ENCODE results near the gene C17orf100. TPM values are rescaled to one million over a fixed set of nuclear protein-coding genes. Genes with fewer than 3 reads are reported as not detected.
"Not testable (repeated sequence)": the region's sequence is repeated elsewhere in the genome, so short reads cannot be mapped to it uniquely, and the experiment has no call there.

C17orf100 gene
- total RNA-seq, 1 donor from 2014 or later = 2.7 TPM

DNA sequence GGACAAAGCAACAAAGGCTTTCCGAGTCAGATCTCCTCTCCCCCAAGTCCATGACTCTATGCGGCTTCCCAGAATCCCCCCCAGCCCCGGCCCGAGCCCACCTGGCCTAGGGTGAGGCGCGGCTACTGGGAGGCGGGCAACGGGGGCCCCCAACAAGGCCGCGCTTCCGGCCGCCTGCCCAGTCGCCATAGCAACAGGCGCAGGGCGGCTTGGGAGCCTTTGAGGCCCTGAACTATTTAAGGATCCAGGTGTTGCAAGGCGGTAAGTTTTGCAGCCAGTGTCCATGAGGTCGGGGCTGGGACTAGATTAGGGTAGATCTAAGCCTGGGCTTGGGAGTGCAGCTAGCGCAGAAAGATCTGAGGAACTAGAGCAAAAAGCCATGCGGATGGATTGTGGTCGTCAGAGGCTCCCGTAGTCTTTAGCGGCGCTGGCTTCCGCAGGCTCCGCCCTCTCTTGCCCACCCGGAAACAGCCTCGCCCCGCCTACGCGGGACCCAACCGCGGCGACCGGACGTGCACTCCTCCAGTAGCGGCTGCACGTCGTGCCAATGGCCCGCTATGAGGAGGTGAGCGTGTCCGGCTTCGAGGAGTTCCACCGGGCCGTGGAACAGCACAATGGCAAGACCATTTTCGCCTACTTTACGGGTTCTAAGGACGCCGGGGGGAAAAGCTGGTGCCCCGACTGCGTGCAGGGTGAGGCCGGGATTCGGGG lies 10.9 kb upstream of the C17orf100 start, which contains the start of the genes KIAA0753 and TXNDC17:
Gene KIAA0753, minus strand, starts transcription at position 176 of the 711 bp plus-strand sequence. CDS start 5,608 bp downstream, outside the sequence.
Gene TXNDC17, plus strand, starts transcription at position 525 of the 711 bp plus-strand sequence. Its CDS starts 23 bp downstream, at position 548.
- DNase-seq (ENCODE audit: extremely low read depth, low read depth, low spot score) = peak; percentile 68

DNA sequence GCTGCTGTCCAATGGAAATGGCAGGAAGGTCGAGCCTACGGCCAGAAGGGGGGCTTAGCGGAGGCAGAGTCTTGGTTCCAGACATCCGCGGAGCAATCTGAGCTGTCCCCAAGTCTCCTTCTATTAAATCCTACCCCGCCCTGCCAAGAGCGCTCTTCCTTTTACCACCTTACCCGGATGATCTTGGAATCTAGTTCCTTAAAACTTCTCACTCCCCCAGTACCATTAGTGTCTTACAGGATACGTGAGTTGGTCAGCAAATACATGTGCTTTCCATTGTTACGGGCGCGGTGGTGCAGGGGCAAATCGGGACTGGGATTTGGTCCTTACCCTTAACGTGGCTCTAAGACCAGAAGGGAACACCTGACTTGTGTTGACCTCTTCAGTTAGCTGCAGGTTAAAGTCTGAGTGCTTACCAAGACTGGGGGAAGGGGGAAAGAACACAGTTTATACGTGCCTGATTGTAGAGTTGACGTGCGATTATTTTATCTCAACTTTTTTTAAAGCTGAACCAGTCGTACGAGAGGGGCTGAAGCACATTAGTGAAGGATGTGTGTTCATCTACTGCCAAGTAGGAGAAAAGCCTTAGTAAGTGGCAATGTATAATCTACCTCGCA lies 10.2 kb upstream of the C17orf100 start:
- DNase-seq (ENCODE audit: extremely low read depth, low read depth, low spot score) = no peak

DNA sequence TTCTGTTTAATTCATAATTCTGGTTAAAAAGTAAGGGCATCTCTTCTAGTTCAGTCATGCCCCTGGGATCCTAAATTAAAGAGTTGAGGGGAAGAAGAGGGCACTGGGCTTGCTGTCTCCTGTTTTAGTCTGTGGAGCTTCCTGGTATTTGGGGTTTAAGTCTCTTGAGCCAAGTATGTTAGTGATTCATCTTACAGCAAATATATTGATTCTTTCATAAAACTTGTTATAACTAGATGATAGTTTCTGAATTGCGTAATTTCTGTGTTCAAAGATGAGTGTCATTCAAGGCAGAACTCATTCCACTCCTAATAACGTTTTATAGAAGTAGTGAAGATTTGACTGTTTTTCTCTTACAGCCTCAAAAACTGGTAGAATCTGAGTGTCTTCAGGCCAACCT lies 9.0 kb upstream of the C17orf100 start:
- no peak for DNase-seq (ENCODE audit: extremely low read depth, low read depth, low spot score)

DNA sequence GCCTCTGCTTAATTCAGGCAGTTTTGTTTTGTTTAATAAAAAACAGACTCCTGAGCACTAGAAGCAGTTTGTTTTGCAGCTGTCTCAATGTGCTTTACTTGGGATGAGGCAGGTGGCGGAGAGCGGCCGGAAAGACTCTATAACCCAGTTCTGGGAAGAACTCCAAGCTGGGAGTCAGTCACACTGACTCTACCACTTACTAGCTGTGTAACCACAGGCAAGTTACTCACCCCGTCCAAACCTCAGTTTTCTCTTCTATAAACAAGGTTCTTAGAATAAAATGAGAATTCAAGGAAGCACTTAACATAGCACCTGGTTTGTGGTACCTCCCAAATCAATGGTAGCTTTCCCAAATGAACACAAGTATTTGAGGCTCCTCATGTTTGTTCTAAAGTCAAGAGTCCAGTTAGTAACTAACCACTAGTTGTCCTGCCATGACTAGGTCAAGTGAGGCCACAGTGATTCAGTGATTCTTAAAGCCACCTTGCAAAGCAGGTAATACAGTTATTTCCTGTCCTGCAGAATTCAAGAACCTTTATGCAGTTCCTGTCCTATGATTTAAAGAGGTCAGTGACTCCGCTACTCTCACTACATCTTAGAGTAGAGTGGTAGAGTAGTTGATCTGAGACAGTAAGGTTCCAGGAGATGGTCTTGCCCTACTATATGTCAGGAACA lies 8.0 kb upstream of the C17orf100 start:
- no peak for DNase-seq (ENCODE audit: extremely low read depth, low read depth, low spot score)

DNA sequence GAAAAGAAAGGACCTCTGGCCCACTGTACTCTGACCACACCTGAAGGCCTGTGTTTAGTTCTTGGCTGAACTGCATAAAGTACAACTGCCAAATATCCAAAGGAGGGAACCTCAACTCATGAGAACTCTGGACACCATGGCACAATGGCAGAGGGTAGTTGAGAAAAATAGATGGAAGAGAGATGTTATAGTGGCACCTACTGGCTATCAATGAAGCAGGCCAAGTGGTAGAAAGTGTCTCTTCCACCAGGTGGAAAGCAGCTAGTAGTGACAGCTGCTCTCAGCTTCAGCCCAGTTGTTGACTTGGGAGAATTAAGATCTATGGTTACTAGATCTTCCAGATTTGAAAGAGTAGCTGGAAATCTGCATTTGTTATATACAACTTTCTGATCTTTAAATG lies 3.4 kb upstream of the C17orf100 start:
- no peak for DNase-seq (ENCODE audit: extremely low read depth, low read depth, low spot score)

DNA sequence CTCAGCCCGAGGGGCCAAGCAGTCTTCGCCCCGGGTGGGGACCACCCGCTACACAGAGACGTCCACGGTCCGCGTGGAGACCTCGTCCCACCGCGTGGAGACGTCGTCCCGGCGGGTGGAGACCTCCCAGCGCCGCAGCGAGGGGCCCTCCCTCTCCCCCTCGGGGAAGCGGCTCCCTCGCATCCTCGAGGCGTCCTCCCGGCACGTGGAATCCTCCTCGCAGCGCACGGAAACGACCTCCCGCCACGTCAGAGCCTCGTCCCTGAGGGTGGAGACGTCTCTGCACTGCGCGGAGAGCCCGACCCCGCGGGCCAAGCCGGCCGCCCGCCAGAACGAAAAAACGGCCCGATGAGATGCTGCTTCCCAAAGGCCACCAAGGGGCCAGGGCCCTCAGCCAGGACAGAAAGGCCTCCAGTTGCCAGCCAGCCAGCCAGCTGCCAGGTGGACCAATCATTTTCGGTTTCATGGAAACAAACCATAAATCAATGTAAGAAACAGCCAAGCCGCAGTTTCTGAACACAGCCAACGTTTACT lies 424 bp downstream of the C17orf100 start:
- no peak for DNase-seq (ENCODE audit: extremely low read depth, low read depth, low spot score)

DNA sequence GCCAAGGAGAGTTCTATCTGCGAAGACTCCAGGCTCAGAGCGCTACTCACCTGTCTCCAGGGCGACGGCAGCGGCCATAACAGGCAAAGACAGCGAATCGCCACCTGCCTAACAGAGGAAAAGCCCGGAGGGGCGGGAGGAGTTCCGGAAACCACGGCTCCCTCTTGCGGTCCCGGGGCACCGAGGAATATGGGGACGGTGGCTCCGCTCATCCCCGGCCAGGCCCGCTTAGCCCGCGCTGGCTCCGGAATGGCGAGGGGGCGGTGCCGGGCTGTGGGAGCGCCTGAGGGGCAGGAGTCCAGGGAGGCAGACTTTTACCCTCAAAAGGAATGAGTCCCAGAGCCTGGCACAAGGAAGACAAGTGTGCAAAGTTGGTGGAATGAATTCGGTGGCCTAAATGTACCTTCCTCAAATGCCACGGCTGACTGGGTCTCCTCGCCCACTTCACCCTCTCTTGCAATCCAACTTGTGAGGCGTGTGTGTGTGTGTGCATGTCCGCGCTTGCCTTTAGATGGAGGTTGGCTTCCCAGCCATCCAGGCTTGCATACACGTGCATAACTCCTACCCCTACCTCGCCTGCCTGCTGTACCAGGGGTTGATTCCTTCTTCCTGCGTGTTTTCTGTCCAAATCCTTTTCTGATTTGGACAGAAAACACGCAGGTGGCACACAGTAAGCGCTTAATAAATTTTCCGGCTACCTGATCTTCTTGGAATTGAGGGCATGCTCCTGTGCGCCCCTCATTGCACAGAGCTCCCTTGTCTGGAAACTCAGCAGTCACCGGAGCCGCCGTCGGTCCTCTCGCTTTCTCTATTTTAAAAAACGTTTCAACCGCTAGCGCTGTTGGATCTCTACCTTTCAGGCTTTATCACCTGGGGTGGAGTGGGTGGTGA lies 3.5 kb downstream of the C17orf100 start:
- DNase-seq (ENCODE audit: extremely low read depth, low read depth, low spot score) = no peak

DNA sequence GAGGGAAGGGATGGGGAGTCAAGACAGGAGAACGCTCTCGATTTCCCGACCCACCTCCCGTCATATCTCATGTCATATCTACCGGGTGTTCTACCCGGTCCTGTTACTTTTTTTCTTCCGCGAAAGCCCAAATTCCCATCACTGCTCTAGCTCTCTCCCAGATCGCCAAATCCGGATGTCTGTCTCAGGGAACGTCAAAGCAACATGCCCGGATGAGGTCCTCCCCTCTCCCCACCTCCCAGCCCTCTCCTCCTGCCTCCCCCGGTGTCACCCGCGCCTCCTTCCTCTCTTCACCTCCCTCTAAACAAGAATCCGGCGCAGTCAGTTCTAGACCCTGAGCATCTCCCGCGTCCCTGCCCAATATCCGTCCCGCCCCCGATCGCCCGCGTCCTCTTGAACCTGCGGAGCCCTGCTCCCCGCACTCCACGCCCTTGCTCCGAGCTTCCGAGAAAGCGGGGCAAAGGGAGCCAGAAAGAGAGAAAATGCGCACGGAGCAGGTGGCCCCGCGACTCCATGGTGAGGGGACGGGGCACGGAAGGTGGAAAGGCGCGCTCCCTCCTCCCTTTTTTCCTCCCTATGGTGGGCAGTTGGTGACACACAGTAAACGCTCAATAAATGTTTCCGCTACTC lies 4.3 kb downstream of the C17orf100 start:
- not testable (repeated sequence) for DNase-seq (ENCODE audit: extremely low read depth, low read depth, low spot score)

DNA sequence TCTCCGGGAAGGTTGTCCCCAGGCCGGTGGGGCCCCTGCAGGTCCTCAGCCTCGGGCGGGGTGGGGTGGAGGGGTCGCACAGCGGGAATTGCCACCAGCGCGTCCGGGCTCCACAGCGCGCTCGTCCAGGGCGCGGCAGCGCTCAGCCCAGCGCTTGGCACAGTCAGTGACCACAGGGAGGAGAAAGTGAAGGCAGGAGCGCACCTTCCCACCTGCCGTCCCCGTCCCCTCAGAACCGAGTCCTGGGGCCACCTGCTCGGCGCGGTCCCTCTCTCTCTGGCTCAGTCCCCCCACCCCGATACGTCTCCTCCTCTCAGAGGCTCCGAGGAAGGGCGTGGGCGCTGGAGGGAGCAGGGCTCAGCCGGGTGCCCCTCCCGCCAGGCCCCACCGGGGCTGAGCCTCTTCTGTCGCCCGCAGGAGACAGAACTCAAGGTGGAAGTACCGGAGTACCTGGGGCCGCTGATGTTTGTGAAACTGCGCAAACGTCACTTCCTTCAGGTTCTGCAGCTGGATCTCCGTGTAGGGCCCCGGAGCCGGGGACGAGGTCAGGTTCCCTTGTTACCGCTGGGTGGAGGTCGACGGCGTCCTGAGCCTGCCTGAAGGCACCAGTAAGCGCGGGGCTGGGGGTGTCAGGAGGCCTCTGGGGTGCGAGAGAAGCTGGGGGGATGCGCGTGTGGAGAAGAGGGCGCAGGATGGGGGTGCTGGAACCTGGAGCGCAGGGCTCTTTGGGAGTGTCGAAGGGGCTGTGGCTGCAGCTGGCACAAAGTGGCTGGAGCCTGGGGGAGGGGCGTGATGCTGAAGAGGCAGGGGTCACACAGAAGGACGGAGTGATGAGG lies 5.5 kb downstream of the C17orf100 start:
- not testable (repeated sequence) for DNase-seq (ENCODE audit: extremely low read depth, low read depth, low spot score)

DNA sequence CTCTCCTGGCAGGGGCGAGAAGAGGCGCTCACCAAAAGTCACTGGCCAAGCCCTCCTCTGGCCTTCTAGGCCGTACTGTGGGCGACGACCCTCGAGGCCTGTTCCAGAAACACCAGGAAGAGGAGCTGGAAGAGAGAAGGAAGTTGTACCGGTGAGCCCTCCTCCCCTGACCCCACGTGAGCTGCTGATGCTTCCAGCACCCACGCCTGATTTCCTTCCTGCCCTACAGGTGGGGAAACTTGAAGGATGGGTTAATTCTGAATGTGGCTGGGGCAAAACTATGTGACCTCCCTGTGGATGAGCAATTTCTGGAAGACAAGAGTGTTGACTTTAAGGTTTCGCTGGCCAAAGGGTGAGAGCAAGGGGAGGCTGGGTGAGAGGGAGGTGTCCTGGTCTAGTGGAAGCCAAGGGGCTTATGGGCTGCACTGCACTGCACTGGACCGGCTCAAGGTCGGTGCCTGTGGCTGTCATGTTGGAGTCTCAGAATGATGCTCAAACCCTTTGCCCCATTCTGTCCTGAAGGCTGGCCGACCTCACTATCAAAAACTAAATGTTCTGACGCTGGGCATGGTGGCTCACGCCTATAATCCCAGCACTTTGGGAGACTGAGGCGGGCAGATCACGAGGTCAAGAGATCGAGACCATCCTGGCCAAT lies 6.2 kb downstream of the C17orf100 start:
- DNase-seq (ENCODE audit: extremely low read depth, low read depth, low spot score) = no peak

DNA sequence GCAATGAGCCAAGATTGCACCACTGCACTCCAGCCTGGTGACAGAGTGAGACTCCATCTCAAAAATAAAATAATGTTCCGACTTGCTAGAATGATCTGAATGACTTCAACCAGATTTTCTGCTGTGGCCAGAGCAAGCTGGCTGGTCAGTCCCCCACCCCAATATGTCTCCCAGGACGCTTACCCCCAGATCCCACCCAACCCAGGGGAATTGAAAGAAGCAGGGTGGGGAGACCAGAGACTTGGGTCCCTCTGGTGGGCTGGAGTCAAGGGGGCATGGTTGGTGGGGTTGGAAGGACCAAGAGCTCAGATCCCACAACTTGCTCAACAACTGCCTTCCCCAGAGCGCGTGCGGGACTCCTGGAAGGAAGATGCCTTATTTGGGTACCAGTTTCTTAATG lies 6.8 kb downstream of the C17orf100 start:
- not testable (repeated sequence) for DNase-seq (ENCODE audit: extremely low read depth, low read depth, low spot score)

DNA sequence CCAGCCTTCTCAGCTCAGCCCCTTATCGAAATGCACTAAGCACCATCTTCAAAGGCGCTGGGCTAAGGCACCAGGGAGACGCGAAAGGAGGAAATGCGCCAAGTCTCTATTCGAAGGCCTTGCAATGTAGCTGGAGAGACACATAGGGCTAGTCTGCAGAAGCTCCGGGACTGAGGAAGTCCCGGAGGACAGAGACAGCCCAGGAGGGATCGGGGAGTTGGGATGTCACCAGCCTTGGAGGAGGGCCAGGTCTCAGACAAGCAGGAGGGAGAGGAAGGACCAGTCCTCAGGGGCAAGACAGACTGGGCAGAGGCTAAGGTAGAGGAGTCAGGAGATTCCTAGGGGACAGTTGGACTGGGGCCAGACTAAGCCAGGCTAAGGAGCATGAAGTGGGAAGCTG lies 8.5 kb downstream of the C17orf100 start:
- no peak for DNase-seq (ENCODE audit: extremely low read depth, low read depth, low spot score)

DNA sequence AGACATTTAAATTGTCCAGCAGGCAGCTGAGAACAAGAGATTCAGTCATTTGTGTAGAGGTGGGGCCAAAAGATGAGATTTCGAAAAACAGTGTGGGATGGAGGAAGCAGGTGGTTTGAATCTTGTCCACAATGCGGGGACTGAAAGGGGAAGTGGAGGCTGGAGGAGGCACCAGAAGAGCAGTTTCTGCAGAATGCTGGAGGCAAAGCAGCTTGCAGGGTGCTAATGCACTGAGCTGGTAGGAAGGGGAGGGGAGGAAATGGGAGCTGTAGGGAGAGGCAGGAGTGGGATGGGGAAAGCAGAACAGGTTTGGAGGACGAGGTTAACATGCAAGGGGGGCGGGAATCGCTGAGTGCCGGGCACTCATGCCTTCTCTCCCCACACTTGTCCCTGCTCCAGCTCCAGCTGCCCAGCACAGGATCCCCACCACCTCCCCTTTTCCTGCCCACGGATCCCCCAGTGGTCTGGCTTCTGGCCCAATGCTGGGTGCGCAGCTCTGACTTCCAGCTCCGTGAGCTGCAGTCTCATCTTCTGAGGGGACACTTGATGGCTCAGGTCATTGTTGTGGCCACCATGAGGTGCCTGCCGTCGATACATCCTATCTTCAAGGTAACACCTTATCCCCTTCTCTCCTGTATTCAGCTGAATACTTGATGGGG lies 9.4 kb downstream of the C17orf100 start:
- no peak for DNase-seq (ENCODE audit: extremely low read depth, low read depth, low spot score)

DNA sequence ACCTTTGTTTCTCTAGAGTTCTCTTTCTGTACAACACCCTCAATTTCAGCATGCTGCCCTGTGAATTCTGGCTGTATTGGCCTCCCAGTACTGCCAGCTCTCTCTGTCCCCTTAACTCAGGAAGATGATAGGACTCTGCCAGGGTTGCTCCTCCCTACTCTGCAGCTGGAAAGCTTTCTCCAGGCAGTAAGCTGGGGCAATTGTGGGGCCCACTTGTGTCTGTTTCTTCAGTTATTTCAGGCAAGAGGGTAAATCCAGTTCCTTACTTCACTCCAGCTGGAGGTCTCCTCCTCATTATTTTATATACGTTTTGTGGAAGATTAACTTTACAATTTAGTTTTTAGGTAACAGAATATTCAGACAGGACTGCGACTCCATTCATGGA lies 9.9 kb downstream of the C17orf100 start:
- no peak for DNase-seq (ENCODE audit: extremely low read depth, low read depth, low spot score)

DNA sequence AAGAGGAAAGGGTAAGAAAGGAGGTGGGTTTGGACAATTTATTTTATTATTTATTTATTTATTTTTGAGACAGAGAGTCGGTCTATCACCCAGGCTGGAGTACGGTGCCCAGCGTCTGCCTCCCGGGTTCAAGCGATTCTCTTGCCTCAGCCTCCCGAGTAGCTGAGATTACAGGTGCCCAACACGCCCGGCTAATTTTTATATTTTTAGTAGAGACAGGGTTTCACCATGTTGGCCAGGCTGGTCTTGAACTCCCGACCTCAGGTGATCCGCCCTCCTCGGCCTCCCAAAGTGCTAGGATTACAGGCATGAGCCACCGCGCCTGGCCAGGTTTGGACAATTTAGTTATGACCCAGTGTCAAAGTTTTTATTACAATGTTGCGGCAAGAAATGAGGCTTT lies 11.6 kb downstream of the C17orf100 start:
- not testable (repeated sequence) for DNase-seq (ENCODE audit: extremely low read depth, low read depth, low spot score)

DNA sequence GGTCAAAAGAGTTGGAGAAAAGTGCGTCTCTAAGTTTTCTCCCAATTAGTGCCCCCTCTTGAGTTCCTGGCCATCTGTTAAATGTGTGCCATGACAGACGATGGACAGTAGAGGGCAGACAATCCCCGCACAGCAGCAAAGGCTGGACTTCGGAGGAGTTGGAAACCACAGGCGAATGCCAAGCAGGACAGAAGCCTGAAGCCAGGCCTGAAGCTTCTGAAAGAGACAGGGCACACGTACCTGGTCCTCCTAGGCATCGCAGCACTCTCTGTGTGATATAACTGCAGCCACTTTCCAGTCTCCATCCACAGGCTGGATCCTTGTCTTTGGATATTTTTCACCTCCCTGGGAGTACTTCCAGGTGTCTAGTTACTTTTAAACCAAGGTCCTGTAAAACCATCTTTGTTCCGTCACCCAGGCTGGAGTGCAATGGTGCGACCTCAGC lies 14.5 kb downstream of the C17orf100 start:
- no peak for DNase-seq (ENCODE audit: extremely low read depth, low read depth, low spot score)

DNA sequence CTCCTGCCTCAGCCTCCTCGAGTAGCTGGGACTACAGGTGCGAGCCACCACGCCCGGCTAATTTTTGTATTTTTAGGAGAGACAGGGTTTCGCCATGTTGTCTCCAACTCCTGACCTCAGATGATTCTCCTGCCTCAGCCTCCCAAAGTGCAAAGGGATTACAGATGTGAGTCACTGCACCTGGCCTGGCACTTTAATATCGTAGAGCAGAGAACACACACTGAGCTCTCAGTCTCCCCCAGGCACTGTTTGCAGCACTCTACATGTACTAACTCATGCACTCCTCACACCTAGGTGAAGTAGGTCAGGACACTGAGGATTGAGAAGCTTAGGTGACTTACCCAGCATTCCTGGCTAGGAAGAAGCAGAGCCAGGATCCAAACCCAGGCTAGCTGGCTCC lies 15.0 kb downstream of the C17orf100 start:
- DNase-seq (ENCODE audit: extremely low read depth, low read depth, low spot score) = no peak

DNA sequence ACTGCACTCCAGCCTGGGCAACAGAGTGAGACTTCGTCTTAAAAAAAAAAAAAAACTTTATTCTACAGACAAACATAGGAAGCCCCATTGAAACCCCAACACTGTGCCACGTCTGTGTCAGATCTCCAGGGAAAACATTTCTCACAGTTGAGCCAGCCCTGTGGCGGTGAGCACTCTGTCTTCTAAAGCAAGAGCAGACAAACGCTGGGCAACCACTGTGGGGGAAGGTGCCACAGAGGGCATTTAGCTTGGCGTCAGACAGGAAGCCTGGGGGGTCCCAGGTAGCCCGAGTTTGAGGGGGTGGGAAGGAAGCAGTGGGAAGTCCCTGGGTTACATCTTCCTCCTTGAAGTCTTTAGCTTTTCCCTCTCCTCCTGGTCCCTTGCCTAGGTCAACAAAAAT lies 16.0 kb downstream of the C17orf100 start:
- no peak for DNase-seq (ENCODE audit: extremely low read depth, low read depth, low spot score)

All from glomerular endothelial cell (primary cell).